GM20000 (cell line): ENCODE measurements around the gene RRAGC.

Experiments used
- DNase-seq: peaks from one replicate; pipeline ENCODE4 v3.0.0; 2012; ENCODE audit warnings: low spot score
- CTCF ChIP-seq: IDR thresholded peaks from 2 replicates; pipeline ENCODE4 v1.5.1; 2012; ENCODE audit warnings: mild to moderate bottlenecking, control low read depth; ENCODE audit errors: extremely low read depth, missing control alignments

Gene RRAGC

GRCh38 chr1:38788341-38789336, 70.9 kb downstream of the RRAGC start:
- no peak for DNase-seq
- TF ChIP-seq CTCF: no peak
